ENCODE data around the gene ZNF488. TPM values are rescaled to one million over a fixed set of nuclear protein-coding genes. Genes with fewer than 3 reads are reported as not detected.

The ZNF488 gene
- total and polyA plus RNA-seq, 2 donors (not counting 1 experiment from before 2014, with no cell fraction given): 0.07 TPM; not detected in 1

DNA sequence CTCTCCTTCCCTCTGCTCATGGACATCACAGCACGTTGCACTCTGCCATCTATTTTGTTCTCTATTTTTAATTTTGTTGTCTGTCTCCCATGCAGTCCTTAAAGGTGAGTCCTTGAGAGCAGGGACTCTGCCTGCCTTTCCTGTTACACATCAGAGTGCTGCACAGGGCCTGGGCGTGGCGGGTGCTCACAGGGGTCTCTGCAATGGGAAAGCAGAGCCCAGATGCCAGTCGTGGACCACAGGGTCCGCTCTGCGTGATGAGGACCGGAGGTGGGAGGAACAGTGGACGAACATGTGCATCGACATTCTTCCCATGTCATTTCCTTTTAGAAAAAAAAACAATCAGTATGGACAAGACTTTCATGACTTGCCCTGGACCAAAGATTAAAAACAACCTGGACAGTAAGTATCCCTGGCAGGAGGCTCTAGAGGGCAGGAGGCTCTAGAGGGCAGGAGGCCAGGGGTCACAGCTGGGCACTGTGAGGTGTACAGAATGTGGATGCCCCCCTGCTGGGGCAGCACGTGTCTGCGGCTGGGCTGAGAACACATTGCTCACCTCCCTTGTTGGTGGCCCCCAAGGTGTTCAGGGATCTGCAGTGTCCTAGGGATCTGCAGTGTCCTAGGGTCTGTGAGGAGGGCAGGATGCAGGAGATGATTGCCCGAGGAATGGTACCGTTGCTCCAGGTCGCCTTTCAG, 29.6 kb upstream of the ZNF488 start:
- no peak for TF ChIP-seq EZH2 (IDR thresholded peaks at IDR 0.05; ENCODE audit: low read length, missing control alignments)
- TF ChIP-seq, protein P1, sequence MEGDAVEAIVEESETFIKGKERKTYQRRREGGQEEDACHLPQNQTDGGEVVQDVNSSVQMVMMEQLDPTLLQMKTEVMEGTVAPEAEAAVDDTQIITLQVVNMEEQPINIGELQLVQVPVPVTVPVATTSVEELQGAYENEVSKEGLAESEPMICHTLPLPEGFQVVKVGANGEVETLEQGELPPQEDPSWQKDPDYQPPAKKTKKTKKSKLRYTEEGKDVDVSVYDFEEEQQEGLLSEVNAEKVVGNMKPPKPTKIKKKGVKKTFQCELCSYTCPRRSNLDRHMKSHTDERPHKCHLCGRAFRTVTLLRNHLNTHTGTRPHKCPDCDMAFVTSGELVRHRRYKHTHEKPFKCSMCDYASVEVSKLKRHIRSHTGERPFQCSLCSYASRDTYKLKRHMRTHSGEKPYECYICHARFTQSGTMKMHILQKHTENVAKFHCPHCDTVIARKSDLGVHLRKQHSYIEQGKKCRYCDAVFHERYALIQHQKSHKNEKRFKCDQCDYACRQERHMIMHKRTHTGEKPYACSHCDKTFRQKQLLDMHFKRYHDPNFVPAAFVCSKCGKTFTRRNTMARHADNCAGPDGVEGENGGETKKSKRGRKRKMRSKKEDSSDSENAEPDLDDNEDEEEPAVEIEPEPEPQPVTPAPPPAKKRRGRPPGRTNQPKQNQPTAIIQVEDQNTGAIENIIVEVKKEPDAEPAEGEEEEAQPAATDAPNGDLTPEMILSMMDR (conservative IDR thresholded peaks at IDR 0.05 in 1 of 2, IDR thresholded peaks at IDR 0.05 in 1 of 2; ENCODE audit: low read depth in 1 of 2, low read length in 2 of 2): no peak
- DNase-seq (ENCODE audit: low read depth in 2 of 2): no peak
- no peak overlapping the region for H3K27ac ChIP-seq (ENCODE audit: insufficient read depth, low read length)
- no peaks in the 10 kb centered on the region for H3K79me2 ChIP-seq (ENCODE audit: control insufficient read depth, insufficient read depth, low read length)
- no peaks in the 10 kb centered on the region for H3K4me1 ChIP-seq (ENCODE audit: control insufficient read depth, extremely low read depth, insufficient read depth, low read length)
- no peaks in the 10 kb centered on the region for H4K20me1 ChIP-seq (ENCODE audit: control insufficient read depth, extremely low read depth, insufficient read depth, low read length)
- H3K4me2 ChIP-seq (ENCODE audit: extremely low read depth, insufficient read depth, low read length): no peak overlapping the region
- H3K9me3 ChIP-seq (ENCODE audit: control insufficient read depth, insufficient read depth, low read depth, low read length): no peaks in the 10 kb centered on the region
- H2AFZ ChIP-seq (ENCODE audit: low read length): no peak overlapping the region
- no peaks in the 10 kb centered on the region for H3K36me3 ChIP-seq (ENCODE audit: control insufficient read depth, insufficient read depth, low read length)
- H3K4me3 ChIP-seq (replicated peaks in 1 of 4; ENCODE audit: control extremely low read depth in 1 of 4, insufficient read depth in 1 of 4, low read depth in 3 of 4, low read length in 4 of 4): no peak overlapping the region
- H3K9ac ChIP-seq (ENCODE audit: insufficient read depth, low read length): no peak overlapping the region
- peaks cover 5% of the 10 kb centered on the region for H3K27me3 ChIP-seq (ENCODE audit: control insufficient read depth, insufficient read depth, low read length)

- no peaks in the 10 kb centered on the region for H4K20me1 ChIP-seq (ENCODE audit: control insufficient read depth, extremely low read depth, insufficient read depth, low read length)
- no peaks in the 10 kb centered on the region for H3K36me3 ChIP-seq (ENCODE audit: control insufficient read depth, insufficient read depth, low read length)
- H2AFZ ChIP-seq (ENCODE audit: low read length): no peak overlapping the region
- no peak overlapping the region for H3K4me2 ChIP-seq (ENCODE audit: extremely low read depth, insufficient read depth, low read length)
- H3K4me1 ChIP-seq (ENCODE audit: control insufficient read depth, extremely low read depth, insufficient read depth, low read length): no peaks in the 10 kb centered on the region
- no peak overlapping the region for H3K27ac ChIP-seq (ENCODE audit: insufficient read depth, low read length)
- DNase-seq (ENCODE audit: low read depth in 2 of 2): no peak
- no peak overlapping the region for H3K9ac ChIP-seq (ENCODE audit: insufficient read depth, low read length)
- TF ChIP-seq, protein P1 (conservative IDR thresholded peaks at IDR 0.05 in 1 of 2, IDR thresholded peaks at IDR 0.05 in 1 of 2; ENCODE audit: low read depth in 1 of 2, low read length in 2 of 2): no peak
- no peak for TF ChIP-seq EZH2 (IDR thresholded peaks at IDR 0.05; ENCODE audit: low read length, missing control alignments)
- H3K9me3 ChIP-seq (ENCODE audit: control insufficient read depth, insufficient read depth, low read depth, low read length): no peaks in the 10 kb centered on the region
- no peak overlapping the region for H3K4me3 ChIP-seq (replicated peaks in 1 of 4; ENCODE audit: control extremely low read depth in 1 of 4, insufficient read depth in 1 of 4, low read depth in 3 of 4, low read length in 4 of 4)
- no peaks in the 10 kb centered on the region for H3K79me2 ChIP-seq (ENCODE audit: control insufficient read depth, insufficient read depth, low read length)
- H3K27me3 ChIP-seq (ENCODE audit: control insufficient read depth, insufficient read depth, low read length): peaks cover 5% of the 10 kb centered on the region
These were observed 28.8 kb upstream of the ZNF488 start for GRCh38 chr10:47412869-47413268.

DNA sequence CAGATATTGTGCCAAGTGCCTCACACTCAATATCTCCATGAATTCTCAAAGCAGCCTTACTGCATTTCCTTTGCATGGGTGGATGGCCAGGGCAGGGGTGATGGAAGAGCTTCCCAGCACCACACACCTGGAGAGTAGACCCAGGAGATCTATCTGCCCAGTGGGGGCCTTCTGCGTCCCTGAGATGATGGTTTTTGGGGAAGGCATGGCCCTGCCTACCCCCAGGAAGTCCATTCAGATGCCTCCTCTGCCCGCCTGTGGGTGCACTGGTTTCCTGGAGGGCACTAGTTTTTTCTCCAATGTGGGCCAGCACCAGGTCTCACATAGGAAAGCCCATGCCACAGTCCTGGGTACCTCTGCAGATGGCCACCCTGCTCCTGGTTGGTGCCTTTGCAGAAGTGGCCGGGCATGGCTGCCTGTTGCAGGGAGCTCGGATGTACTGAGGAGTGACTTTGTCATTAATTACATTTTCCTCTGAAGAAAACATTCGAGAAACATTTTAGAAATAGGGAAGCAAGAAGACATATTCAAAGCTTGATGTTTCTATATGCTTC, 28.2 kb upstream of the ZNF488 start:
- H3K36me3 ChIP-seq (ENCODE audit: control insufficient read depth, insufficient read depth, low read length): no peaks in the 10 kb centered on the region
- no peak for DNase-seq (ENCODE audit: low read depth in 2 of 2)
- no peak overlapping the region for H3K27ac ChIP-seq (ENCODE audit: insufficient read depth, low read length)
- H3K27me3 ChIP-seq (ENCODE audit: control insufficient read depth, insufficient read depth, low read length): peaks cover 5% of the 10 kb centered on the region
- no peak overlapping the region for H3K9ac ChIP-seq (ENCODE audit: insufficient read depth, low read length)
- H3K4me3 ChIP-seq (replicated peaks in 1 of 4; ENCODE audit: control extremely low read depth in 1 of 4, insufficient read depth in 1 of 4, low read depth in 3 of 4, low read length in 4 of 4): no peak overlapping the region
- H2AFZ ChIP-seq (ENCODE audit: low read length): no peak overlapping the region
- H3K4me1 ChIP-seq (ENCODE audit: control insufficient read depth, extremely low read depth, insufficient read depth, low read length): no peaks in the 10 kb centered on the region
- TF ChIP-seq, protein P1 (conservative IDR thresholded peaks at IDR 0.05 in 1 of 2, IDR thresholded peaks at IDR 0.05 in 1 of 2; ENCODE audit: low read depth in 1 of 2, low read length in 2 of 2): no peak
- no peak overlapping the region for H3K4me2 ChIP-seq (ENCODE audit: extremely low read depth, insufficient read depth, low read length)
- H4K20me1 ChIP-seq (ENCODE audit: control insufficient read depth, extremely low read depth, insufficient read depth, low read length): no peaks in the 10 kb centered on the region
- H3K79me2 ChIP-seq (ENCODE audit: control insufficient read depth, insufficient read depth, low read length): no peaks in the 10 kb centered on the region
- no peaks in the 10 kb centered on the region for H3K9me3 ChIP-seq (ENCODE audit: control insufficient read depth, insufficient read depth, low read depth, low read length)
